K562 (cell line): ENCODE data around the gene PRKRIP1. TPM values are rescaled to one million over a fixed set of nuclear protein-coding genes. Genes with fewer than 3 reads are reported as not detected.

Experiments
- DMBX1 ChIP-seq: fragments of 250-450 bp; sonication (Bioruptor Pico); IDR thresholded peaks from 2 replicates; pipeline ENCODE4 v1.8.0; 2022; ENCODE audit warnings: inconsistent platforms, mild to moderate bottlenecking, moderate library complexity, borderline replicate concordance
- EP300 ChIP-seq: IDR thresholded peaks from 2 replicates; pipeline ENCODE4 v1.6.1; 2012; ENCODE audit warnings: low read length, improper control_type of control experiment
- HDAC6 ChIP-seq: IDR thresholded peaks from 2 replicates; pipeline ENCODE4 v1.6.1; 2012; ENCODE audit warnings: low read depth, mild to moderate bottlenecking, control low read depth, inconsistent platforms, low read length, moderate library complexity
- KHSRP ChIP-seq: fragments of 450-650 bp; IDR thresholded peaks from 2 replicates; pipeline ENCODE4 v1.6.1; 2017
- MAFK ChIP-seq: IDR thresholded peaks from 2 replicates; pipeline ENCODE4 v1.6.1; 2011; ENCODE audit warnings: low read length, improper control_type of control experiment
- NFIC ChIP-seq: fragments of 450-650 bp; IDR thresholded peaks from 2 replicates; pipeline ENCODE4 v1.6.1; 2017; ENCODE audit warnings: mild to moderate bottlenecking, inconsistent platforms
- PHF8 ChIP-seq: fragments of 200-600 bp; sonication (generic); IDR thresholded peaks from 2 replicates; pipeline ENCODE4 v1.6.1; 2012; ENCODE audit warnings: mixed run types, mild to moderate bottlenecking, inconsistent platforms, low read length, moderate library complexity, borderline replicate concordance
- RAD21 ChIP-seq, 2 experiments: fragments of 250-450 bp in 1 of 2; fragments of 450-650 bp in 1 of 2; sonication (Bioruptor Pico) in 1 of 2; formaldehyde crosslinking in 1 of 2; IDR thresholded peaks in 1 of 2; conservative IDR thresholded peaks in 1 of 2; 2 replicates each; pipeline versions ENCODE4 v1.4.0 to v1.8.0; 2020 to 2022; ENCODE audit warnings: mild to moderate bottlenecking in 2 of 2, moderate library complexity in 1 of 2
- TSHZ1 ChIP-seq: fragments of 250-450 bp; sonication (Bioruptor Pico); IDR thresholded peaks from 2 replicates; pipeline ENCODE4 v1.4.0; 2020; ENCODE audit warnings: mild to moderate bottlenecking, moderate library complexity
- YY1 ChIP-seq, 3 experiments: IDR thresholded peaks; 2 replicates each; pipeline ENCODE4 v1.6.1; 2011; ENCODE audit warnings: low read length in 2 of 3, mild to moderate bottlenecking in 2 of 3, moderate library complexity in 2 of 3, borderline replicate concordance in 1 of 3, control low read depth in 1 of 3, low read depth in 1 of 3; ENCODE audit not compliant: insufficient read depth in 3 of 3, insufficient replicate concordance in 2 of 3, control insufficient read depth in 1 of 3, insufficient read length in 1 of 3; ENCODE audit errors: extremely low read depth in 1 of 3
- ZNF12 ChIP-seq: sonication (generic); formaldehyde crosslinking; IDR thresholded peaks from 2 replicates; pipeline ENCODE4 v1.4.0; 2020; ENCODE audit warnings: mild to moderate bottlenecking, missing genetic modification reagents
- ZNF143 ChIP-seq: sonication (generic); formaldehyde crosslinking; IDR thresholded peaks from 2 replicates; pipeline ENCODE4 v1.9.0; 2022; ENCODE audit warnings: mild to moderate bottlenecking, missing genetic modification reagents
- ZNF175 ChIP-seq: fragments of 200-800 bp; sonication (Bioruptor generic); IDR thresholded peaks from 2 replicates; pipeline ENCODE4 v1.6.1; 2016; ENCODE audit warnings: low read depth, mild to moderate bottlenecking, missing genetic modification characterization, missing compliant biosample characterization
- ZNF584 ChIP-seq: fragments of 200-800 bp; sonication (Bioruptor generic); IDR thresholded peaks from 2 replicates; pipeline ENCODE4 v1.6.1; 2016; ENCODE audit warnings: low read depth, mild to moderate bottlenecking, missing genetic modification characterization, missing compliant biosample characterization
- ZNF740 ChIP-seq, 3 experiments: fragments of 200-800 bp in 1 of 3; sonication (Bioruptor generic) in 1 of 3; sonication (generic) in 1 of 3; formaldehyde crosslinking in 1 of 3; IDR thresholded peaks; 2 replicates each; pipeline versions ENCODE4 v1.6.1 to v1.8.0; 2016 to 2022; ENCODE audit warnings: mild to moderate bottlenecking in 2 of 3, missing compliant biosample characterization in 2 of 3, missing genetic modification characterization in 2 of 3, missing genetic modification reagents in 1 of 3
- ZNF764 ChIP-seq: fragments of 250-450 bp; sonication (Bioruptor Pico); IDR thresholded peaks from 2 replicates; pipeline ENCODE4 v1.4.0; 2020; ENCODE audit warnings: low read depth, mild to moderate bottlenecking, moderate library complexity
- polyA plus RNA-seq, 8 experiments: library from polyadenylated mRNA; depleted of rRNA in 4 of 8; stranded (reverse) in 5 of 8; unstranded in 3 of 8; fragments of >200 nt; fragmentation: Nextera tagmentation in 2 of 8; fragmentation: Illumina TruSeq in 1 of 8; extraction: Ambion mirVana in 2 of 8; extraction: Trizol in 1 of 8; gene quantifications; 2 replicates each; pipeline versions ENCODE4 v1.2.1 to v1.2.3, GENCODE V29; 2011 to 2014; ENCODE audit warnings: inconsistent platforms in 1 of 8, missing spikeins in 1 of 8
- total RNA-seq, 7 experiments: library from RNA; depleted of rRNA in 6 of 7; stranded (reverse); fragments of >200 nt in 6 of 7; fragmentation: Illumina TruSeq in 2 of 7; extraction: Trizol in 2 of 7; gene quantifications; 2 replicates each; pipeline versions ENCODE4 v1.2.1 to v1.2.3, GENCODE V29; 2011 to 2021; ENCODE audit warnings: low replicate concordance in 1 of 7
- TF ChIP-seq, protein P1 (sequence below): fragments of 450-650 bp; IDR thresholded peaks from 2 replicates; pipeline ENCODE4 v1.6.1; 2017; ENCODE audit warnings: antibody characterized with exemption, mild to moderate bottlenecking

PRKRIP1 gene
- total and polyA plus RNA-seq, 9 of the 15 experiments (the other 6 are each of a cell fraction or from before 2014, with no cell fraction given), result 14.9 to 52.1 (median 19.8) TPM

GRCh38 chr7:102412548-102412947, 16.4 kb downstream of the PRKRIP1 start (continued):
- TF ChIP-seq, protein P1, sequence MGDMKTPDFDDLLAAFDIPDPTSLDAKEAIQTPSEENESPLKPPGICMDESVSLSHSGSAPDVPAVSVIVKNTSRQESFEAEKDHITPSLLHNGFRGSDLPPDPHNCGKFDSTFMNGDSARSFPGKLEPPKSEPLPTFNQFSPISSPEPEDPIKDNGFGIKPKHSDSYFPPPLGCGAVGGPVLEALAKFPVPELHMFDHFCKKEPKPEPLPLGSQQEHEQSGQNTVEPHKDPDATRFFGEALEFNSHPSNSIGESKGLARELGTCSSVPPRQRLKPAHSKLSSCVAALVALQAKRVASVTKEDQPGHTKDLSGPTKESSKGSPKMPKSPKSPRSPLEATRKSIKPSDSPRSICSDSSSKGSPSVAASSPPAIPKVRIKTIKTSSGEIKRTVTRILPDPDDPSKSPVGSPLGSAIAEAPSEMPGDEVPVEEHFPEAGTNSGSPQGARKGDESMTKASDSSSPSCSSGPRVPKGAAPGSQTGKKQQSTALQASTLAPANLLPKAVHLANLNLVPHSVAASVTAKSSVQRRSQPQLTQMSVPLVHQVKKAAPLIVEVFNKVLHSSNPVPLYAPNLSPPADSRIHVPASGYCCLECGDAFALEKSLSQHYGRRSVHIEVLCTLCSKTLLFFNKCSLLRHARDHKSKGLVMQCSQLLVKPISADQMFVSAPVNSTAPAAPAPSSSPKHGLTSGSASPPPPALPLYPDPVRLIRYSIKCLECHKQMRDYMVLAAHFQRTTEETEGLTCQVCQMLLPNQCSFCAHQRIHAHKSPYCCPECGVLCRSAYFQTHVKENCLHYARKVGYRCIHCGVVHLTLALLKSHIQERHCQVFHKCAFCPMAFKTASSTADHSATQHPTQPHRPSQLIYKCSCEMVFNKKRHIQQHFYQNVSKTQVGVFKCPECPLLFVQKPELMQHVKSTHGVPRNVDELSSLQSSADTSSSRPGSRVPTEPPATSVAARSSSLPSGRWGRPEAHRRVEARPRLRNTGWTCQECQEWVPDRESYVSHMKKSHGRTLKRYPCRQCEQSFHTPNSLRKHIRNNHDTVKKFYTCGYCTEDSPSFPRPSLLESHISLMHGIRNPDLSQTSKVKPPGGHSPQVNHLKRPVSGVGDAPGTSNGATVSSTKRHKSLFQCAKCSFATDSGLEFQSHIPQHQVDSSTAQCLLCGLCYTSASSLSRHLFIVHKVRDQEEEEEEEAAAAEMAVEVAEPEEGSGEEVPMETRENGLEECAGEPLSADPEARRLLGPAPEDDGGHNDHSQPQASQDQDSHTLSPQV, result no peak
- peak; percentile 60 to 81 for TF ChIP-seq RAD21 (CRISPR knock-in tag; conservative IDR thresholded peaks at IDR 0.05 in 1 of 2, IDR thresholded peaks at IDR 0.05 in 1 of 2)
- TF ChIP-seq EP300, result no peak
- TF ChIP-seq MAFK, result no peak
- TF ChIP-seq DMBX1, result no peak
- TF ChIP-seq YY1 (IDR thresholded peaks at IDR 0.05; ENCODE audit: borderline replicate concordance in 1 of 3, control insufficient read depth in 1 of 3, extremely low read depth in 1 of 3, insufficient read depth in 3 of 3, insufficient read length in 1 of 3, insufficient replicate concordance in 2 of 3, low read depth in 1 of 3, low read length in 2 of 3), result no peak
- TF ChIP-seq PHF8, result no peak
- no peak for TF ChIP-seq KHSRP
- peak; percentile 44 for TF ChIP-seq NFIC
- no peak for TF ChIP-seq ZNF764 (CRISPR knock-in tag)
- TF ChIP-seq HDAC6, result no peak
- no peak for TF ChIP-seq ZNF143 (CRISPR knock-in tag)
- no peak for TF ChIP-seq ZNF584 (CRISPR knock-in tag)
- TF ChIP-seq ZNF12 (CRISPR knock-in tag), result no peak
- TF ChIP-seq TSHZ1 (CRISPR knock-in tag), result no peak
- no peak for TF ChIP-seq ZNF175 (CRISPR knock-in tag)
- TF ChIP-seq ZNF740 (CRISPR knock-in tag; IDR thresholded peaks at IDR 0.05), result no peak
- no peak for TF ChIP-seq ZNF740 (tag; IDR thresholded peaks at IDR 0.05)
